A673 (cell line): ENCODE results near the gene C1orf74.

Experiments
- EZH2 ChIP-seq: fragments of 200-600 bp; sonication (generic); IDR thresholded peaks from 2 replicates; pipeline ENCODE4 v1.6.1; 2017; ENCODE audit warnings: borderline replicate concordance, low read depth, mild to moderate bottlenecking, mixed read lengths, antibody characterized with exemption, low read length; ENCODE audit not compliant: poor library complexity, severe bottlenecking
- TF ChIP-seq, protein P1 (sequence below): fragments of 300-800, 200-600 bp; sonication (generic); conservative IDR thresholded peaks from 2 replicates; pipeline ENCODE4 v1.5.1; 2017; ENCODE audit warnings: low read depth, mild to moderate bottlenecking, antibody characterized with exemption, low read length, moderate library complexity, mixed read lengths

DNA sequence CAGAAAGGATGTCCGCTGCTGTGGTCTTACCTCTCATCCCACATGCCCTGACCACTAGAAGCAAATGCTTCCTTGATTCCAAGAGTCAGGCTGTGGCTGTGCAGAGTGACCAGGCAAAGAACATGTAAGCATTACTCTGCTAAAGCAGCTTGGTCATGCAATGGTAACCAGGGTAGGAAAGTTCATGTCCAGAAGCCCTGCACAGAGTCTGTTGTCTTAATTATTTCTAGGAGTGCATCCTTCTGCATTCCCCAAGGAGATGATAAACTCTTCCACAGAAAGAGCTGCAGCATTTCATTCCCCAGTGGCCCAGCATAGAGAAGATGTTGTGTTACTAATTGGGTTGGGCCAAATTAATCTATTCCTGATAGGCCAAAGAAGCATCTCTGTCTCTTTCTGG is 33.3 kb upstream of the C1orf74 start:
- TF ChIP-seq, protein P1, sequence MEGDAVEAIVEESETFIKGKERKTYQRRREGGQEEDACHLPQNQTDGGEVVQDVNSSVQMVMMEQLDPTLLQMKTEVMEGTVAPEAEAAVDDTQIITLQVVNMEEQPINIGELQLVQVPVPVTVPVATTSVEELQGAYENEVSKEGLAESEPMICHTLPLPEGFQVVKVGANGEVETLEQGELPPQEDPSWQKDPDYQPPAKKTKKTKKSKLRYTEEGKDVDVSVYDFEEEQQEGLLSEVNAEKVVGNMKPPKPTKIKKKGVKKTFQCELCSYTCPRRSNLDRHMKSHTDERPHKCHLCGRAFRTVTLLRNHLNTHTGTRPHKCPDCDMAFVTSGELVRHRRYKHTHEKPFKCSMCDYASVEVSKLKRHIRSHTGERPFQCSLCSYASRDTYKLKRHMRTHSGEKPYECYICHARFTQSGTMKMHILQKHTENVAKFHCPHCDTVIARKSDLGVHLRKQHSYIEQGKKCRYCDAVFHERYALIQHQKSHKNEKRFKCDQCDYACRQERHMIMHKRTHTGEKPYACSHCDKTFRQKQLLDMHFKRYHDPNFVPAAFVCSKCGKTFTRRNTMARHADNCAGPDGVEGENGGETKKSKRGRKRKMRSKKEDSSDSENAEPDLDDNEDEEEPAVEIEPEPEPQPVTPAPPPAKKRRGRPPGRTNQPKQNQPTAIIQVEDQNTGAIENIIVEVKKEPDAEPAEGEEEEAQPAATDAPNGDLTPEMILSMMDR, result no peak
- no peak for TF ChIP-seq EZH2
